Mammary epithelial cell (primary cell): ENCODE data around the gene C1QL2.

ENCODE experiments used
- CTCF ChIP-seq, 2 donors: IDR thresholded peaks in 1 of 2; conservative IDR thresholded peaks in 1 of 2; 2 replicates each; pipeline ENCODE4 v1.5.1; 2011 to 2012; ENCODE audit warnings: inconsistent platforms in 2 of 2, low read length in 2 of 2, mild to moderate bottlenecking in 2 of 2, control low read depth in 1 of 2, low read depth in 1 of 2; ENCODE audit not compliant: insufficient read depth in 1 of 2; ENCODE audit errors: extremely low read depth in 1 of 2
- EZH2 ChIP-seq: IDR thresholded peaks from 2 replicates; pipeline ENCODE4 v1.6.1; 2012; ENCODE audit warnings: low read length, inconsistent platforms, borderline replicate concordance

DNA sequence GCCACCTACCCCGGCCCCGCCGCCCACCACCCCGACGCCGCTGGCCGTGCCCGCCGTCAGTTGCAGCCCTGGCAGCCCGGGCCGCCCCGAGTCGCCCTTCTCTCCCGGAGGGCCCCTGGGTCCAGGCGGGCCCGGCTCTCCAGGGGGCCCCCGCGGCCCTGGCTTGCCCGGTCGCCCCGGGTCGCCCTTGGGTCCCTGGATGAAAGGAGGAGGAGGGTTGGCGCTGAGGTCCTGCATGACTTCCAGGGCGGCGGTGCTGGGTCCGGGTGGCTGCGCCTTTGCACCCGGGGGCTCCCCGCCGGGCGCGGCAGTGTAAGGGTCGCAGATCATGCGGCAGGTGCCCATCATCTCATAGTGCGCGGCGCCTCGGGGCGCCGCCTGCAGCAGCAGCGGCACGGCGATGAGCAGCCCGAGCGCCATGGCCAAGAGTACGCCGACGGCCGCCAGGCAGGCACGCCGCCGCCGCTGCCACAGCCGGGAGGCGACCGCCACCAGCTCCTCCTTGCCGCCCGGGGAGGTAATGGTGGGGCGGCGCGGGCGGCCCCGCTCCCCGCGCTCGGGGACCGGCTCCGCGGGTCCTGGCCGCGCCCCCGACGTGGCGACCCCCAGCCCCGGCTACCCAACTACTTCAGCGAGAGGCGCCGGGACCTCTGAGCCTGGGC lies 570 bp downstream of the C1QL2 start:
- TF ChIP-seq CTCF (conservative IDR thresholded peaks at IDR 0.05 in 1 of 2, IDR thresholded peaks at IDR 0.05 in 1 of 2; ENCODE audit: extremely low read depth in 1 of 2, insufficient read depth in 1 of 2, low read depth in 1 of 2, low read length in 2 of 2) (no peak), EZH2 (no peak)
